HepG2 (cell line): Measurements from ENCODE around the gene ADAM15. TPM values are rescaled to one million over a fixed set of nuclear protein-coding genes. Genes with fewer than 3 reads are reported as not detected.

ENCODE experiments used
- AHR ChIP-seq: IDR thresholded peaks from 2 replicates; pipeline ENCODE4 v1.6.1; 2018; ENCODE audit warnings: missing genetic modification reagents, missing compliant biosample characterization
- DMAP1 ChIP-seq: IDR thresholded peaks from 2 replicates; pipeline ENCODE4 v1.6.1; 2016
- DR1 ChIP-seq: sonication (generic); formaldehyde crosslinking; IDR thresholded peaks from 2 replicates; pipeline ENCODE4 v1.8.0; 2021; ENCODE audit warnings: mild to moderate bottlenecking, missing genetic modification reagents, inconsistent platforms
- GATAD1 ChIP-seq: IDR thresholded peaks from 2 replicates; pipeline ENCODE4 v1.6.1; 2016; ENCODE audit warnings: missing genetic modification reagents, missing compliant biosample characterization
- HBP1 ChIP-seq: IDR thresholded peaks from 2 replicates; pipeline ENCODE4 v1.6.1; 2016; ENCODE audit warnings: low read depth, control low read depth
- IRF1 ChIP-seq: sonication (generic); formaldehyde crosslinking; IDR thresholded peaks from 2 replicates; pipeline ENCODE4 v1.4.0; 2020; ENCODE audit warnings: low read depth, mild to moderate bottlenecking, missing genetic modification reagents
- JUN ChIP-seq: sonication (generic); formaldehyde crosslinking; IDR thresholded peaks from 2 replicates; pipeline ENCODE4 v1.4.0; 2020; ENCODE audit warnings: mild to moderate bottlenecking, missing genetic modification reagents
- KAT7 ChIP-seq: IDR thresholded peaks from 2 replicates; pipeline ENCODE4 v1.6.1; 2018; ENCODE audit warnings: borderline replicate concordance, missing compliant biosample characterization
- KDM6A ChIP-seq: IDR thresholded peaks from 2 replicates; pipeline ENCODE4 v1.6.1; 2016; ENCODE audit warnings: low read depth
- MBD4 ChIP-seq: IDR thresholded peaks from 2 replicates; pipeline ENCODE4 v1.6.1; 2012; ENCODE audit warnings: low read length, inconsistent platforms, borderline replicate concordance
- MYPOP ChIP-seq: sonication (generic); formaldehyde crosslinking; IDR thresholded peaks from 2 replicates; pipeline ENCODE4 v1.8.1; 2023; ENCODE audit warnings: mild to moderate bottlenecking, moderate library complexity, missing genetic modification reagents
- NR2F6 ChIP-seq, 2 experiments: IDR thresholded peaks; 2 replicates each; pipeline ENCODE4 v1.6.1; 2016; ENCODE audit warnings: antibody characterized with exemption in 1 of 2, mild to moderate bottlenecking in 1 of 2
- RXRA ChIP-seq: sonication (generic); formaldehyde crosslinking; IDR thresholded peaks from 2 replicates; pipeline ENCODE4 v1.5.1; 2020; ENCODE audit warnings: missing genetic modification reagents
- SNRNP70 ChIP-seq: fragments of 200-400 bp; formaldehyde crosslinking; IDR thresholded peaks from 2 replicates; pipeline ENCODE4 v1.6.1; 2017; ENCODE audit warnings: mild to moderate bottlenecking, low read depth, low read length, moderate library complexity
- ZBTB26 ChIP-seq: IDR thresholded peaks from 2 replicates; pipeline ENCODE4 v1.6.1; 2016; ENCODE audit warnings: missing compliant biosample characterization, missing genetic modification reagents, borderline replicate concordance
- ZBTB42 ChIP-seq: sonication (generic); formaldehyde crosslinking; IDR thresholded peaks from 2 replicates; pipeline ENCODE4 v1.5.0; 2020; ENCODE audit warnings: mild to moderate bottlenecking, missing genetic modification reagents
- ZBTB7B ChIP-seq: sonication (generic); formaldehyde crosslinking; IDR thresholded peaks from 2 replicates; pipeline ENCODE4 v1.4.0; 2020; ENCODE audit warnings: missing genetic modification reagents
- ZC3H4 ChIP-seq: sonication (generic); formaldehyde crosslinking; IDR thresholded peaks from 2 replicates; pipeline ENCODE4 v1.4.0; 2020; ENCODE audit warnings: missing genetic modification reagents, borderline replicate concordance
- ZGPAT ChIP-seq: IDR thresholded peaks from 2 replicates; pipeline ENCODE4 v1.6.1; 2016; ENCODE audit warnings: mild to moderate bottlenecking
- ZNF234 ChIP-seq: sonication (generic); formaldehyde crosslinking; conservative IDR thresholded peaks from 2 replicates; pipeline ENCODE4 v1.5.1; 2020; ENCODE audit warnings: mild to moderate bottlenecking, missing genetic modification reagents
- ZNF652 ChIP-seq: IDR thresholded peaks from 2 replicates; pipeline ENCODE4 v1.6.1; 2016; ENCODE audit warnings: low read depth, borderline replicate concordance
- polyA plus RNA-seq, 8 experiments: library from polyadenylated mRNA; depleted of rRNA in 3 of 8; stranded (reverse) in 7 of 8; unstranded in 1 of 8; fragments of >200 nt; fragmentation: Illumina TruSeq in 4 of 8; extraction: Trizol in 4 of 8; gene quantifications; 2 replicates each; pipeline versions ENCODE4 v1.2.1 to v1.2.3, GENCODE V29; 2011 to 2016; ENCODE audit warnings: low read depth in 4 of 8, missing spikeins in 1 of 8, mixed read lengths in 1 of 8; ENCODE audit not compliant: insufficient read depth in 1 of 8
- total RNA-seq, 5 experiments: library from RNA; depleted of rRNA; stranded (reverse); fragments of >200 nt; fragmentation: Illumina TruSeq; extraction: Trizol; gene quantifications; 2 replicates each; pipeline ENCODE4 v1.2.3, GENCODE V29; 2016; ENCODE audit warnings: low read depth in 1 of 5
- TF ChIP-seq, protein P1 (sequence below): sonication (generic); formaldehyde crosslinking; IDR thresholded peaks from 2 replicates; pipeline ENCODE4 v1.5.0; 2020; ENCODE audit warnings: mild to moderate bottlenecking, missing genetic modification reagents, moderate library complexity
- TF ChIP-seq, protein P2 (sequence below): sonication (generic); formaldehyde crosslinking; IDR thresholded peaks from 2 replicates; pipeline ENCODE4 v1.5.0; 2020; ENCODE audit warnings: missing genetic modification reagents

The ADAM15 gene
- total and polyA plus RNA-seq, 2 of the 13 experiments (the other 11 are each of a cell fraction or from before 2014, with no cell fraction given): 17.9 to 25.6 TPM

- TF ChIP-seq MYPOP (no peak), IRF1 (CRISPR knock-in tag) (no peak), ZBTB26 (CRISPR knock-in tag) (no peak), MBD4 (no peak), ZBTB7B (CRISPR knock-in tag) (peak; percentile 31; the same call in 1 of the 2 replicates), ZNF652 (no peak), KDM6A (no peak), RXRA (no peak), ZGPAT (no peak), ZNF234 (CRISPR knock-in tag) (no peak), AHR (CRISPR knock-in tag) (no peak), DMAP1 (CRISPR knock-in tag) (no peak), DR1 (CRISPR knock-in tag) (no peak), JUN (CRISPR knock-in tag) (no peak), SNRNP70 (no peak), ZC3H4 (CRISPR knock-in tag) (no peak), HBP1 (CRISPR knock-in tag) (no peak), GATAD1 (0 out of 2 replicates have a peak, but pooled peaks have one; percentile 35), KAT7 (no peak), NR2F6 (IDR thresholded peaks at IDR 0.05) (no peak), NR2F6 (CRISPR knock-in tag; IDR thresholded peaks at IDR 0.05) (0 out of 2 replicates have a peak, but pooled peaks have one; percentile 19), ZBTB42 (CRISPR knock-in tag) (no peak)
- TF ChIP-seq, protein P1, sequence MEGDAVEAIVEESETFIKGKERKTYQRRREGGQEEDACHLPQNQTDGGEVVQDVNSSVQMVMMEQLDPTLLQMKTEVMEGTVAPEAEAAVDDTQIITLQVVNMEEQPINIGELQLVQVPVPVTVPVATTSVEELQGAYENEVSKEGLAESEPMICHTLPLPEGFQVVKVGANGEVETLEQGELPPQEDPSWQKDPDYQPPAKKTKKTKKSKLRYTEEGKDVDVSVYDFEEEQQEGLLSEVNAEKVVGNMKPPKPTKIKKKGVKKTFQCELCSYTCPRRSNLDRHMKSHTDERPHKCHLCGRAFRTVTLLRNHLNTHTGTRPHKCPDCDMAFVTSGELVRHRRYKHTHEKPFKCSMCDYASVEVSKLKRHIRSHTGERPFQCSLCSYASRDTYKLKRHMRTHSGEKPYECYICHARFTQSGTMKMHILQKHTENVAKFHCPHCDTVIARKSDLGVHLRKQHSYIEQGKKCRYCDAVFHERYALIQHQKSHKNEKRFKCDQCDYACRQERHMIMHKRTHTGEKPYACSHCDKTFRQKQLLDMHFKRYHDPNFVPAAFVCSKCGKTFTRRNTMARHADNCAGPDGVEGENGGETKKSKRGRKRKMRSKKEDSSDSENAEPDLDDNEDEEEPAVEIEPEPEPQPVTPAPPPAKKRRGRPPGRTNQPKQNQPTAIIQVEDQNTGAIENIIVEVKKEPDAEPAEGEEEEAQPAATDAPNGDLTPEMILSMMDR (CRISPR knock-in tag): peak; percentile 92
- TF ChIP-seq, protein P2, sequence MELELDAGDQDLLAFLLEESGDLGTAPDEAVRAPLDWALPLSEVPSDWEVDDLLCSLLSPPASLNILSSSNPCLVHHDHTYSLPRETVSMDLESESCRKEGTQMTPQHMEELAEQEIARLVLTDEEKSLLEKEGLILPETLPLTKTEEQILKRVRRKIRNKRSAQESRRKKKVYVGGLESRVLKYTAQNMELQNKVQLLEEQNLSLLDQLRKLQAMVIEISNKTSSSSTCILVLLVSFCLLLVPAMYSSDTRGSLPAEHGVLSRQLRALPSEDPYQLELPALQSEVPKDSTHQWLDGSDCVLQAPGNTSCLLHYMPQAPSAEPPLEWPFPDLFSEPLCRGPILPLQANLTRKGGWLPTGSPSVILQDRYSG: no peak
These were observed 35.1 kb downstream of the ADAM15 start (continued) for GRCh38 chr1:155086128-155086741.
